Fibroblast of lung (primary cell): ENCODE measurements around the gene MYCBP.

Experiments used
- EZH2 ChIP-seq: IDR thresholded peaks from 2 replicates; pipeline ENCODE4 v1.5.1; 2012; ENCODE audit warnings: low read length, control low read depth, mild to moderate bottlenecking; ENCODE audit errors: missing control alignments
- TF ChIP-seq, protein P1 (sequence below), 2 donors: IDR thresholded peaks in 1 of 2; conservative IDR thresholded peaks in 1 of 2; 1 replicate in 1 of 2; 2 replicates in 1 of 2; pipeline ENCODE4 v1.5.1; 2011 to 2012; ENCODE audit warnings: low read length in 2 of 2, control low read depth in 1 of 2, inconsistent platforms in 1 of 2, low read depth in 1 of 2, mild to moderate bottlenecking in 1 of 2

DNA sequence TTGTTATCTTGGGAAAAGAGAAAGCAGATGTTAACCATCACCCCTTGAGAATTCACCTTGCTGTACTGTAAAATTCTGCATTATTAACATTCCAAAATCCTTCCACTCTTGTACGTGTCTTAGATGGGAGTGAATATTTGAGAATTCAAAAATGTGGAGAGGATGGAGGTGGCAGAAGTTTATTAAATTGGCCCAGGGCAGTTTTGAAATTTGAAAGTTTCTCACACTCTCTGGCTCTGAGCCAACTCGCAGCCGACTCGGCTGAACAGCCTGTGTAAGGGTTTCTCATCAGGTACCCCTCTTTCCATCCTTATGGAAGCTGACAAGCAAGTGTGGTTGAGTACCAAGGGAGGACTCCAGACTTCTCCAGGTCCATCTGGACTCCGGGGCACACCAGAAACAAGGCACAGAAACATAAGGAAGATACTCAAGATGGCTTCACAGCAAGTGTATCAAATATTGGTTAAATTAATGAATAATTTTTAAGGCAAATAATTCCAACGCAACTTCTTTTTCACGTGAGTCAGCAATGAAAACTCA is 58.6 kb downstream of the MYCBP start:
- TF ChIP-seq, protein P1, sequence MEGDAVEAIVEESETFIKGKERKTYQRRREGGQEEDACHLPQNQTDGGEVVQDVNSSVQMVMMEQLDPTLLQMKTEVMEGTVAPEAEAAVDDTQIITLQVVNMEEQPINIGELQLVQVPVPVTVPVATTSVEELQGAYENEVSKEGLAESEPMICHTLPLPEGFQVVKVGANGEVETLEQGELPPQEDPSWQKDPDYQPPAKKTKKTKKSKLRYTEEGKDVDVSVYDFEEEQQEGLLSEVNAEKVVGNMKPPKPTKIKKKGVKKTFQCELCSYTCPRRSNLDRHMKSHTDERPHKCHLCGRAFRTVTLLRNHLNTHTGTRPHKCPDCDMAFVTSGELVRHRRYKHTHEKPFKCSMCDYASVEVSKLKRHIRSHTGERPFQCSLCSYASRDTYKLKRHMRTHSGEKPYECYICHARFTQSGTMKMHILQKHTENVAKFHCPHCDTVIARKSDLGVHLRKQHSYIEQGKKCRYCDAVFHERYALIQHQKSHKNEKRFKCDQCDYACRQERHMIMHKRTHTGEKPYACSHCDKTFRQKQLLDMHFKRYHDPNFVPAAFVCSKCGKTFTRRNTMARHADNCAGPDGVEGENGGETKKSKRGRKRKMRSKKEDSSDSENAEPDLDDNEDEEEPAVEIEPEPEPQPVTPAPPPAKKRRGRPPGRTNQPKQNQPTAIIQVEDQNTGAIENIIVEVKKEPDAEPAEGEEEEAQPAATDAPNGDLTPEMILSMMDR (conservative IDR thresholded peaks at IDR 0.05 in 1 of 2, IDR thresholded peaks at IDR 0.05 in 1 of 2; ENCODE audit: low read depth in 1 of 2, low read length in 2 of 2), result no peak
- TF ChIP-seq EZH2, result no peak
